EH (cell line): ENCODE measurements around the gene ENTPD2.

ENCODE experiments used
- DNase-seq: peaks from one replicate; pipeline ENCODE4 v3.0.0-alpha.2; 2015; ENCODE audit warnings: low read depth

Gene ENTPD2

GRCh38 chr9:137030006-137030405 lies 23.9 kb downstream of the ENTPD2 start:
- no peak for DNase-seq

GRCh38 chr9:137029058-137029936 lies 24.6 kb downstream of the ENTPD2 start:
- peak; percentile 62 for DNase-seq

GRCh38 chr9:137028263-137029057 lies 25.4 kb downstream of the ENTPD2 start:
- peak; percentile 61 for DNase-seq

DNA sequence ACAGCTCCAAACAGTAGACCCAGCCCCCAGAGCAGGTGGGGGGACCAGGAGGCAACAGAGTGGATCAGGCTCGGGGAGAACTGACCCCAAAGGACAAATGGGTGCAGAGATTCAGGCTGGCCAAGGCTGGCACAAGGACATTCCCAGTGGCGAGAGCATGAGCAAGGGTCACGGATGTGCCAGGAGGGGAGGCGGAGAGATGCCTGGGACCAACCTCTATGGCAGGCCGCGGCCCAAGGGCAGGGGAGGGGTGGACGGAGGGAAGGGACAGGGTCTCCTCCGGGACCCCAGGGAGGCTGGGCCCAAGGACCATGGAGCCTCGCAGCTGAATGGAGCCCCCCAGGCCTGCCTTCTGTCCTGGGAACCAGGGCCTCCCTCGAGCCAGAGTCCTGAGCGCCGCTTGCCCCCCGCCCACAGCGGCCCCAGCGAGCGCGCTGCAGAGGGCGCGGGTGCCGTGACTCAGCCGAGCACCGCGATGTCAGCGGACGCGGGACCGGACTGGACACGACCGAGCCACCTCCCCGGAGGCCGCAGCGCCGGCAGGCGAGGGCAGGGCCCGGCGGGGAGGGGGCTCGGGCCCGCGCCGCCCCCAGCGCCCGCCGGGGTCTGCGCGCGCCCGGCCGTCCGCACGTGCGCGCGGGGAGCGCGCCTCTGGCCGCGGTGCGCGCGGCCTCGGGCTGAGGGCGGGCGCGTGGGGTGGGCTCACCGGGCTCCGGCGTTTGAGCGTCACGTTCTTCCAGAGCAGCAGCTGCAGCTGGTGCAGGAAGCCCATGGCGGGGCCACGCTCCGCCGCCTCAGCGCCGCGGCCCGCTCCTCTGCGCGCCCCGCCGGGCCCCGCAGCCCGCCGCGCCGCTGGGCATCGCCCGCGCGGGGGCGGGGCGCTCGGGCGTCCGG lies 26.2 kb downstream of the ENTPD2 start, which contains the start of gene ABCA2:
Gene ABCA2 (minus strand): TSS at position 869 of the 894 bp plus-strand sequence. CDS start 97 bp downstream, at position 772.
- DNase-seq: peak; percentile 39

- DNase-seq: no peak
These were observed 27.0 kb downstream of the ENTPD2 start for GRCh38 chr9:137026828-137027227.

GRCh38 chr9:137026384-137026783 lies 27.5 kb downstream of the ENTPD2 start:
- DNase-seq: no peak

GRCh38 chr9:137025517-137025966 lies 28.3 kb downstream of the ENTPD2 start:
- no peak for DNase-seq

DNA sequence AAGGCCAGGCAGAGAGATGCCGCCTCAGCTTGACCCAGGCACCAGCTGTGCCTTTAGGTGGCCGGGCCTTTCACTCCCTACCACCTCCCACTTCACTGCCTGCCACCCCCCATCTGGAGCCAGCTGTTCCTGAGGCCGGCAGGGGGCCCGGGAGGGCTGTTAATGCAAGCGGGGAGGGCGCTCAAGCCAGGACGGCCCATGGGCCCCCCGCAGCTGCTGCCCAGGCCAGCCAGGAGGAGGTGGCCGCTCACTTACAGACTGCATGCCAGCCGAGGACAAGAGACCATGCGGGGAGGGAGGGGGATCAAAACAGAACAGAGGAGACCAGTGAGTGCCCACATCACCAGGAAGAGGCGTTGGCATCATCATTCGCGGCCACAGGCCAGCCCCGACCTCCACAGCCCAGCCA lies 30.3 kb downstream of the ENTPD2 start:
- DNase-seq: no peak

DNA sequence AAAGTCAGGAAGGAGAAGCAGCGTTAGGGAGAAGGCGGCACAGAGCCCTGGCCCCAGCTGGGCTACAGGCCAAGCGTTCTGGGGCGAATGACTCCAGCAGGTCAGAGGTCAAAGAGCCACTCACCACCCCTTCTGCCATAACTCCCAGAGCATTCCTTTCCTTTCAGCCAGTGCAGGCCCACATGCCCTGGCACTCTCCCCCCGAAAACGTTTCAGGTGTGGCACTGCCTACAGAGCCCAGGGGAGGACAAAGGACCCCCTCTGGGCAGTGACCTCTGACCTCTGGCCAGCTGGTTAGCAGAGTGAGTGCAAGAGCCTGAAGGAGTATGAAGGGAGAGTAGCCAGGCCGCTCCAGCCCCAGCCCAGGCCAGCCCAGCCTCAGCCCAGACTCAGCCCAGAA lies 30.7 kb downstream of the ENTPD2 start:
- no peak for DNase-seq

- no peak for DNase-seq
These were observed 31.2 kb downstream of the ENTPD2 start for GRCh38 chr9:137022662-137023008.

- peak; percentile 71 for DNase-seq
These were observed 31.7 kb downstream of the ENTPD2 start for GRCh38 chr9:137021979-137022661.

DNA sequence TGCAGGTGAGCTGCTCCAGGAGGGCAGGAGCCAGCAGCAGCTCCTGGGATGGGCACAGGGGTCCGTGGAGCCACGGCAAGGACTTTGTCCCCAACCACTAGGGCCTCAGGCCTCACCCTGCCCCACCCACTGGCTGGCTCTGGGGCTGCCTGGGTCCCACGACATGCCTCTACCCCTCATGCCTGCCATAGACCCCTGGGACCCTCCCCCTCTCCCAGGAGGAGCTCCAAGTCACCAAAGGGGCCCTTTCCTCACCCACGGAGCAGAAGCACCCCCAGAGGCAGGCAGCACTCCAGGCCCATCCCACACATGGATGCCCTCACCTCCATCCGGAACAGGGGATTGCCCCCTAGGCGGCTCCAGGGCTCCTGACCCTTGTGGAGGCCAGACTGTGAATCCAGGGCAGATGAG lies 32.3 kb downstream of the ENTPD2 start:
- DNase-seq: no peak

- DNase-seq: no peak
These were observed 32.9 kb downstream of the ENTPD2 start for GRCh38 chr9:137020771-137021567.

DNA sequence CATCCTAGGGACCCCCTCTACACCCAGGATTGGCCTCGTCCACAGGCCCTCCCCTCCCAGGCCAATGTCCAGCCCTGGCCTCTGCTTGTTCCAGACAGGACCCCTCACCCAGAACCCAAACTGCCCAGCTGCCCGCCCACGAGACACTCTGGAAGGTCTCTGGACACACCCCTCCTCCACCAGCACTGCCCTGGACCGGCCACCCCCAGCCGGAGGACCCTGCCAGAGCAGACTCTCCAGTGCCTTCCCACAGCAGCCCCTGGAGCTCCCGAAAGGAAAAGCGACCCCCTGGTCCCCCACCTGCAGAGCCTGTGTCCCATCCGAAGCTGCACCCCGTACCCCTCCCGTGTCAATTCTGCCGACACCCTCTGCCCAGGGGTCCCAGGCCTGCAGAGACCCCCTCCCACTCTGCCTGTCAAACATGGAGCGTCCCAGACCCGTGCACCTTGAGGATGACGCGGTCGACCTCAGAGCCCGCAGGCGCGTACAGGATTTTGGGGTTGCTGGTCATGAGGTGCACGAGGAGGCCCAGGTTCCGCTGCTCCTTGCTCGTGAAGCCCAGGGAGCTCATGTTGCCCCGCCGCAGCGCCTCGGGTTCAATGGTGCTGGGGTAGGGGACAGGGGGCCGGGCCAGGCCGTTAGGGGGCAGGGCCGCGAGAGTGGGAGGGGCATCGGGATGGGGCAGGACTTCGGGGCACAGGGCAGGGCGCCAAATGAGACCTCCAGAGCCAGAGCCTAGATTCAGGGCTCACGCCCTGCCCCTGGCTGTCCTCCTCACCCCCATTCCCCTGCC lies 33.8 kb downstream of the ENTPD2 start:
- DNase-seq: no peak

- no peak for DNase-seq
These were observed 34.9 kb downstream of the ENTPD2 start for GRCh38 chr9:137018761-137019559.

GRCh38 chr9:137017791-137018497 lies 35.9 kb downstream of the ENTPD2 start:
- DNase-seq: no peak

DNA sequence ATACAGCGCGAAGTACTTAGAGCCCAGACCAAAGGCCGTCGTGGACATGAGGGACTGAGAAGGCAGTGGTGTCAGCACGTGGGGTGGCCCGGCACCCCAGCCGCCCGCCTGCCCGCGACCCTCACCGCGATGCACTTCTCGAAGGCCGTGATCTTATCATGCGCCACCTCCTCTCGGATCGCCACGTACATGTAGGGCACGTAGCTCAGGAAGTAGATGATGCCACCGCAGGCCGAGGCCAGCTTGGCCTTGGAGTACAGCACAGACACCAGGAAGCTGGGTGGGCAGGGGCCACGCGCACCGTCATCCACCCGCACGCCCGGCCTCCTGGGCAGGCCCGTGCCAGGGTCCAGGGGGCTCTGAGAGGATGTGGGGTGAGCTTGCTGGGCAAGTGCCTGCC lies 36.8 kb downstream of the ENTPD2 start:
- no peak for DNase-seq

- DNase-seq: no peak
These were observed 37.4 kb downstream of the ENTPD2 start for GRCh38 chr9:137016436-137016835.
